Upper lobe of left lung (tissue), 4 donors: ENCODE results near the gene MTPN.

Source experiments
- EP300 ChIP-seq, 4 donors: sonication (generic); formaldehyde crosslinking; IDR thresholded peaks; one replicate each; pipeline ENCODE4 v1.5.1; 2017; ENCODE audit warnings: antibody characterized with exemption in 4 of 4, control low read depth in 2 of 4
- POLR2A ChIP-seq, 4 donors: fragments of 450-650 bp; IDR thresholded peaks; one replicate each; pipeline ENCODE4 v1.5.1; 2016 to 2017; ENCODE audit warnings: antibody characterized with exemption in 4 of 4, mild to moderate bottlenecking in 2 of 4
- POLR2AphosphoS5 ChIP-seq, 2 donors: sonication (generic); formaldehyde crosslinking; IDR thresholded peaks; one replicate each; pipeline ENCODE4 v1.5.1; 2017; ENCODE audit warnings: antibody characterized with exemption in 2 of 2
- TF ChIP-seq, protein P1 (sequence below), 6 experiments: fragments of 450-650 bp in 4 of 6; fragments of 200-600 bp in 2 of 6; sonication (generic) in 2 of 6; IDR thresholded peaks; one replicate each; pipeline ENCODE4 v1.5.1; 2016 to 2019; ENCODE audit warnings: antibody characterized with exemption in 6 of 6

DNA sequence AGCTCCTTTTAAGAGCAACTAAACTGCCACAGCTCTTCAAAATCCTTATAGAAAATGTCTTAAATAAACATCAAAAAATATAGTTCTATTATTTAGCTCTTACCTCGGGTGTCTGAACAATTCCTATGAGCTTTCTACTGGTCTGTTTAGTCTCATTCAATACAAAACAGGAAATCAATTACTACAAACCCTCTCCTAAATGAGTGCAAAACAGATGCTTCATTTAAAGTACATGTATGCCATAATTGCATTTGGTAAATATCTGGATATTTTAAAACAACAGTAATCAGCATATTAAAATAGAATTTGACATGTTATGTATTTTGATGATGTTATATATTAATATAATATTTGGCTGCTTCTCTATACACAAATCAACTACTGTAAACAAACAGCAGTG lies 38.5 kb upstream of the MTPN start:
- no peak for TF ChIP-seq POLR2AphosphoS5 (IDR thresholded peaks at IDR 0.05)
- TF ChIP-seq, protein P1, sequence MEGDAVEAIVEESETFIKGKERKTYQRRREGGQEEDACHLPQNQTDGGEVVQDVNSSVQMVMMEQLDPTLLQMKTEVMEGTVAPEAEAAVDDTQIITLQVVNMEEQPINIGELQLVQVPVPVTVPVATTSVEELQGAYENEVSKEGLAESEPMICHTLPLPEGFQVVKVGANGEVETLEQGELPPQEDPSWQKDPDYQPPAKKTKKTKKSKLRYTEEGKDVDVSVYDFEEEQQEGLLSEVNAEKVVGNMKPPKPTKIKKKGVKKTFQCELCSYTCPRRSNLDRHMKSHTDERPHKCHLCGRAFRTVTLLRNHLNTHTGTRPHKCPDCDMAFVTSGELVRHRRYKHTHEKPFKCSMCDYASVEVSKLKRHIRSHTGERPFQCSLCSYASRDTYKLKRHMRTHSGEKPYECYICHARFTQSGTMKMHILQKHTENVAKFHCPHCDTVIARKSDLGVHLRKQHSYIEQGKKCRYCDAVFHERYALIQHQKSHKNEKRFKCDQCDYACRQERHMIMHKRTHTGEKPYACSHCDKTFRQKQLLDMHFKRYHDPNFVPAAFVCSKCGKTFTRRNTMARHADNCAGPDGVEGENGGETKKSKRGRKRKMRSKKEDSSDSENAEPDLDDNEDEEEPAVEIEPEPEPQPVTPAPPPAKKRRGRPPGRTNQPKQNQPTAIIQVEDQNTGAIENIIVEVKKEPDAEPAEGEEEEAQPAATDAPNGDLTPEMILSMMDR (IDR thresholded peaks at IDR 0.05), result no peak
- TF ChIP-seq POLR2A (IDR thresholded peaks at IDR 0.05), result no peak
- TF ChIP-seq EP300 (IDR thresholded peaks at IDR 0.05), result no peak
